ENCODE results near the gene TWIST1. TPM values are rescaled to one million over a fixed set of nuclear protein-coding genes. Genes with fewer than 3 reads are reported as not detected.

The TWIST1 gene
- polyA plus RNA-seq, 1 donor from 2014 or later: not detected

DNA sequence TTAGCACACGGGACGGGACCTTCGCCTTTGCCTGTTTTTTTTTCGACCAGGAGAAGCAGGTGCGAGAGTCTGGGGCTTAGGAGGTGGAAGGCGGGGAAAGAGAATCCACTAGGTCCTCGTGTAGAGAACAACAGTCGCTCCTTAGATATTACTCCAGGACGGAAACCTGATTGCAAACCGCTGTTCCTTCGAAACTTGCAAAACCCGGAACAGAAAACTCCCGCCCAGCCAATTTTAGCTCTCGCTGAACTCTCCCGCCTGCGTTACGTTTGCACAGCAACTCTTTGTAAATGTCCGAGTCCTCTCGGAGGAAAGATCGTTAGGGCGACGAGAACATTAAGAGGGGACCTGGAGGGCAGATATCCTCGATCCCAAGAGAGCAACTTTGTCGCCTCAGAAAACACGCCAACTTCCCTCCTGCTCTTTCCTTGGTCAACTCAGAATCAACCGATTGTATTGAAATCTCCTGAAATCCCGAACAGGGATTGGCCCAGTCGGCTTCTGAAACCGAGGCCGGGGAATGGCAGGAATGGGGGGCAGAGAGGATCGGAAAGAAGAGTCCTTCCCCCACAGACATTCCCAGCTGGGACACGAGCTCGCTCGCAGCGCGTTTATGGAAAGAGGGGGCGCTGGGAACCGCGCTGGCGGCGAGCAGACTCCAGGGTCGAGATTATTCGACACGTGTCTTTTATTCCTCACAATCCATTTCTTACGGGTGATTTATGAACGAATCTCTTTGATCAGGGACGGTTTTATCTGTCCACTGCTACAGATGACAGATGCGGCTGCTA is 9.9 kb downstream of the TWIST1 start:
- no peaks in the 10 kb centered on the region for H3K9me2 ChIP-seq (ENCODE audit: insufficient read depth, low read length)
- H3K4me2 ChIP-seq (ENCODE audit: low read length): no peak overlapping the region
- no peaks in the 10 kb centered on the region for H3K36me3 ChIP-seq (ENCODE audit: insufficient read depth, low read length)
- peaks cover 98% of the 10 kb centered on the region for H3K27me3 ChIP-seq (ENCODE audit: insufficient read depth, low read depth, low read length)
- H2AFZ ChIP-seq (ENCODE audit: low read depth, low read length): no peak overlapping the region
- no peaks in the 10 kb centered on the region for H3K79me2 ChIP-seq (replicated peaks; ENCODE audit: insufficient read depth, low read length)
- no peaks in the 10 kb centered on the region for H4K20me1 ChIP-seq (ENCODE audit: insufficient read depth)
- H3K27ac ChIP-seq (ENCODE audit: low read length): no peak overlapping the region
- H3F3A ChIP-seq (ENCODE audit: insufficient read depth, low read length, poor library complexity, severe bottlenecking): no peaks in the 10 kb centered on the region
- no peak for TF ChIP-seq MXI1 (conservative IDR thresholded peaks at IDR 0.05; ENCODE audit: poor library complexity, severe bottlenecking)
- no peak for TF ChIP-seq TAF1 (IDR thresholded peaks at IDR 0.05; ENCODE audit: low read depth)
- no peak for TF ChIP-seq RAD21 (conservative IDR thresholded peaks at IDR 0.05)
- TF ChIP-seq SMC3 (conservative IDR thresholded peaks at IDR 0.05; ENCODE audit: poor library complexity): no peak
- peak; percentile 56 for TF ChIP-seq POLR2AphosphoS5 (IDR thresholded peaks at IDR 0.05)
- H3K9ac ChIP-seq (ENCODE audit: low read length): no peak overlapping the region
- peak overlapping the region; percentile 20 for H3K4me3 ChIP-seq (ENCODE audit: low read length)
- no peaks in the 10 kb centered on the region for H3K9me3 ChIP-seq (ENCODE audit: low read length)

DNA sequence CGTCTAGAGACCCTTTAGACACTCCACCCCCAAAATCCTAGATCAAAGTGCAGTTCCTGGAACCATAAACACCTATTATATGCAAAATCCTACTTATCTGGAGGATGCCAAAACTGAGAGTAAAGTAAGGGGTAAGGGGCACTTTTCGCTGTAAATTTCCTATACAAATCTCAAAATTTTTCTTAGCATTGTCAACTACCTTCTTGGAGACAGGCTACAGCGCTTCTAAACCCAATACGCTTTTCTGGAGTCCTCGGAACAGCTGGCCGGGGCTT is 10.4 kb downstream of the TWIST1 start:
- TF ChIP-seq RAD21 (conservative IDR thresholded peaks at IDR 0.05) (no peak), POLR2AphosphoS5 (IDR thresholded peaks at IDR 0.05) (no peak), MXI1 (conservative IDR thresholded peaks at IDR 0.05; ENCODE audit: poor library complexity, severe bottlenecking) (no peak)
- H3K4me3 ChIP-seq (ENCODE audit: low read length): no peak overlapping the region
- no peak overlapping the region for H3K4me2 ChIP-seq (ENCODE audit: low read length)
- no peaks in the 10 kb centered on the region for H4K20me1 ChIP-seq (ENCODE audit: insufficient read depth)
- no peaks in the 10 kb centered on the region for H3K9me3 ChIP-seq (ENCODE audit: low read length)
- H3K36me3 ChIP-seq (ENCODE audit: insufficient read depth, low read length): no peaks in the 10 kb centered on the region
- no peak overlapping the region for H3K27ac ChIP-seq (ENCODE audit: low read length)
- H3K9me2 ChIP-seq (ENCODE audit: insufficient read depth, low read length): no peaks in the 10 kb centered on the region
- no peak overlapping the region for H2AFZ ChIP-seq (ENCODE audit: low read depth, low read length)
- H3K79me2 ChIP-seq (replicated peaks; ENCODE audit: insufficient read depth, low read length): no peaks in the 10 kb centered on the region
- H3F3A ChIP-seq (ENCODE audit: insufficient read depth, low read length, poor library complexity, severe bottlenecking): no peaks in the 10 kb centered on the region
- H3K9ac ChIP-seq (ENCODE audit: low read length): no peak overlapping the region
- peaks cover 95% of the 10 kb centered on the region for H3K27me3 ChIP-seq (ENCODE audit: insufficient read depth, low read depth, low read length)

DNA sequence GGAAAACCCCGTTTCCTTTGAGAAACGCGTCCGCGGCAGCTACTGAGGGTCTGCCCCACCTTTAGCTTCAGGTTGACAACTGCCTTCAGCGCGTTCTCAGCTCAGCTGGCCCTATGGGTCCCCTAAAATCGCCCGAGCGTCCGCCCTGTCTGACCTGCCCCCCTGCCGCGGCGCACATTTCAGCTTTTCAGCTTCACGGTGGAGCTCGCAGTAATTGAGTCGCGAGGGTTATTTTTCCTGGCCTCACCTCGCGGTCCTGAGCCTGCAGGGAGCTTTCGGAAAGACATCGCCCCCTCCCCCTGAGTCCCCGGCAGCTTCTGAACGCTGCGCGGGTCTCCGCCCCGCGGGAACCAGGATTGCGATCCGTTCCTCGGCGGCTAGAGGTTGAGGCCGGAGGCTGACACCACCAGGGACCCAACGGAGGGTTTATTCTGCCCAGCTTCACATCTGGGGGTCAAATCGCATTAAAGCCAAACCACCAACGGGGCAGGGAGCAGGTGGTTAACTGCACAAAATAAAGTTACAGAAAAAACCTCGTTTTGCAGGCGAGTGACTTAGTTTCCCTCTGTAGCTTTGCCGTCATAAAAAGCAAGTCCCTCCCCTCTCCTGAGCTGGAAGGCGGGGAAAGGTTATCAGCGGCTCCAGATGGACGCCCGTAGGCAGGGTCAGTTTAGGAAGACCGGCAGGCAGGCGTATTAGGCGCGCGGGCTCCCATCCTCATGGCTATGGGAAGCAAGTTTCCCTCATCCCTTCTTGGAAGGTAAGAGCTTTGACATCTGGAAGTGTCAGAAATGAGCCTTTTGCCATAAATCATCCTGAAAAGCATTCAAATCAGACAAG is 11.0 kb downstream of the TWIST1 start:
- Histone ChIP-seq H3K9me3 (ENCODE audit: low read length) (no peaks in the 10 kb centered on the region), H3K79me2 (replicated peaks; ENCODE audit: insufficient read depth, low read length) (no peaks in the 10 kb centered on the region), H3K4me3 (ENCODE audit: low read length) (peak overlapping the region; percentile 31), H3K9me2 (ENCODE audit: insufficient read depth, low read length) (no peaks in the 10 kb centered on the region), H3K36me3 (ENCODE audit: insufficient read depth, low read length) (no peaks in the 10 kb centered on the region), H4K20me1 (ENCODE audit: insufficient read depth) (no peaks in the 10 kb centered on the region), H2AFZ (ENCODE audit: low read depth, low read length) (no peak overlapping the region), H3F3A (ENCODE audit: insufficient read depth, low read length, poor library complexity, severe bottlenecking) (no peaks in the 10 kb centered on the region), H3K27ac (ENCODE audit: low read length) (no peak overlapping the region), H3K9ac (ENCODE audit: low read length) (no peak overlapping the region), H3K4me2 (ENCODE audit: low read length) (no peak overlapping the region), H3K27me3 (ENCODE audit: insufficient read depth, low read depth, low read length) (peaks cover 90% of the 10 kb centered on the region)
- TF ChIP-seq EP300 (conservative IDR thresholded peaks at IDR 0.05; ENCODE audit: poor library complexity, severe bottlenecking) (no peak), EZH2 (IDR thresholded peaks at IDR 0.05; ENCODE audit: borderline replicate concordance, insufficient read depth, low read length, poor library complexity, severe bottlenecking) (peak; percentile 72)

DNA sequence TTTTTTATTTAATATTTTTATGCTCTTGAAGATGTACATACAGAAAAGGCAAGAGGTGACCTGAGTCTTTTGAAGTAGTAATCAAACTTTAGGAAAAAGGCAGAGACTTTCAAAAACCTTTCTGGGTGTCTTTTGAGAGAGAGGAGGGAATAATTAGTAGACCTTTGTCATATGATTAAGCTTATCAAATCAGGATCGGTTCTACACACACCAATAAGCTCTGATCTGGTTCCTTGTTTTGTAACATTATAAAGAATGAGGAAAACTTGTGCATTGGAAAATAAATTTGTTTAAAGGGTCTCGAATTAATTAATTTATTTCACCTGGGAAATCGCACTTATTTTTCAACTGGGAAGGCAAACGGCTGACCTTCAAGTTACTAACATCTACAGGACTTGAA is 11.9 kb downstream of the TWIST1 start:
- H3K36me3 ChIP-seq (ENCODE audit: insufficient read depth, low read length): no peaks in the 10 kb centered on the region
- peaks cover 80% of the 10 kb centered on the region for H3K27me3 ChIP-seq (ENCODE audit: insufficient read depth, low read depth, low read length)
- H3K9me3 ChIP-seq (ENCODE audit: low read length): no peaks in the 10 kb centered on the region
- H3K4me2 ChIP-seq (ENCODE audit: low read length): no peak overlapping the region
- H4K20me1 ChIP-seq (ENCODE audit: insufficient read depth): no peaks in the 10 kb centered on the region
- H3K4me3 ChIP-seq (ENCODE audit: low read length): no peak overlapping the region
- H2AFZ ChIP-seq (ENCODE audit: low read depth, low read length): no peak overlapping the region
- no peak overlapping the region for H3K9ac ChIP-seq (ENCODE audit: low read length)
- TF ChIP-seq SMC3 (conservative IDR thresholded peaks at IDR 0.05; ENCODE audit: poor library complexity) (no peak), EZH2 (IDR thresholded peaks at IDR 0.05; ENCODE audit: borderline replicate concordance, insufficient read depth, low read length, poor library complexity, severe bottlenecking) (no peak), MXI1 (conservative IDR thresholded peaks at IDR 0.05; ENCODE audit: poor library complexity, severe bottlenecking) (no peak), POLR2AphosphoS5 (IDR thresholded peaks at IDR 0.05) (no peak), RAD21 (conservative IDR thresholded peaks at IDR 0.05) (no peak), TAF1 (IDR thresholded peaks at IDR 0.05; ENCODE audit: low read depth) (no peak), EP300 (conservative IDR thresholded peaks at IDR 0.05; ENCODE audit: poor library complexity, severe bottlenecking) (no peak)
- TF ChIP-seq, protein P1, sequence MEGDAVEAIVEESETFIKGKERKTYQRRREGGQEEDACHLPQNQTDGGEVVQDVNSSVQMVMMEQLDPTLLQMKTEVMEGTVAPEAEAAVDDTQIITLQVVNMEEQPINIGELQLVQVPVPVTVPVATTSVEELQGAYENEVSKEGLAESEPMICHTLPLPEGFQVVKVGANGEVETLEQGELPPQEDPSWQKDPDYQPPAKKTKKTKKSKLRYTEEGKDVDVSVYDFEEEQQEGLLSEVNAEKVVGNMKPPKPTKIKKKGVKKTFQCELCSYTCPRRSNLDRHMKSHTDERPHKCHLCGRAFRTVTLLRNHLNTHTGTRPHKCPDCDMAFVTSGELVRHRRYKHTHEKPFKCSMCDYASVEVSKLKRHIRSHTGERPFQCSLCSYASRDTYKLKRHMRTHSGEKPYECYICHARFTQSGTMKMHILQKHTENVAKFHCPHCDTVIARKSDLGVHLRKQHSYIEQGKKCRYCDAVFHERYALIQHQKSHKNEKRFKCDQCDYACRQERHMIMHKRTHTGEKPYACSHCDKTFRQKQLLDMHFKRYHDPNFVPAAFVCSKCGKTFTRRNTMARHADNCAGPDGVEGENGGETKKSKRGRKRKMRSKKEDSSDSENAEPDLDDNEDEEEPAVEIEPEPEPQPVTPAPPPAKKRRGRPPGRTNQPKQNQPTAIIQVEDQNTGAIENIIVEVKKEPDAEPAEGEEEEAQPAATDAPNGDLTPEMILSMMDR (IDR thresholded peaks at IDR 0.05; ENCODE audit: poor library complexity, severe bottlenecking): no peak
- TF ChIP-seq, protein P2, sequence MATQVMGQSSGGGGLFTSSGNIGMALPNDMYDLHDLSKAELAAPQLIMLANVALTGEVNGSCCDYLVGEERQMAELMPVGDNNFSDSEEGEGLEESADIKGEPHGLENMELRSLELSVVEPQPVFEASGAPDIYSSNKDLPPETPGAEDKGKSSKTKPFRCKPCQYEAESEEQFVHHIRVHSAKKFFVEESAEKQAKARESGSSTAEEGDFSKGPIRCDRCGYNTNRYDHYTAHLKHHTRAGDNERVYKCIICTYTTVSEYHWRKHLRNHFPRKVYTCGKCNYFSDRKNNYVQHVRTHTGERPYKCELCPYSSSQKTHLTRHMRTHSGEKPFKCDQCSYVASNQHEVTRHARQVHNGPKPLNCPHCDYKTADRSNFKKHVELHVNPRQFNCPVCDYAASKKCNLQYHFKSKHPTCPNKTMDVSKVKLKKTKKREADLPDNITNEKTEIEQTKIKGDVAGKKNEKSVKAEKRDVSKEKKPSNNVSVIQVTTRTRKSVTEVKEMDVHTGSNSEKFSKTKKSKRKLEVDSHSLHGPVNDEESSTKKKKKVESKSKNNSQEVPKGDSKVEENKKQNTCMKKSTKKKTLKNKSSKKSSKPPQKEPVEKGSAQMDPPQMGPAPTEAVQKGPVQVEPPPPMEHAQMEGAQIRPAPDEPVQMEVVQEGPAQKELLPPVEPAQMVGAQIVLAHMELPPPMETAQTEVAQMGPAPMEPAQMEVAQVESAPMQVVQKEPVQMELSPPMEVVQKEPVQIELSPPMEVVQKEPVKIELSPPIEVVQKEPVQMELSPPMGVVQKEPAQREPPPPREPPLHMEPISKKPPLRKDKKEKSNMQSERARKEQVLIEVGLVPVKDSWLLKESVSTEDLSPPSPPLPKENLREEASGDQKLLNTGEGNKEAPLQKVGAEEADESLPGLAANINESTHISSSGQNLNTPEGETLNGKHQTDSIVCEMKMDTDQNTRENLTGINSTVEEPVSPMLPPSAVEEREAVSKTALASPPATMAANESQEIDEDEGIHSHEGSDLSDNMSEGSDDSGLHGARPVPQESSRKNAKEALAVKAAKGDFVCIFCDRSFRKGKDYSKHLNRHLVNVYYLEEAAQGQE (IDR thresholded peaks at IDR 0.05; ENCODE audit: borderline replicate concordance): no peak
- no peaks in the 10 kb centered on the region for H3K9me2 ChIP-seq (ENCODE audit: insufficient read depth, low read length)
- no peaks in the 10 kb centered on the region for H3F3A ChIP-seq (ENCODE audit: insufficient read depth, low read length, poor library complexity, severe bottlenecking)
- H3K27ac ChIP-seq (ENCODE audit: low read length): no peak overlapping the region
- no peaks in the 10 kb centered on the region for H3K79me2 ChIP-seq (replicated peaks; ENCODE audit: insufficient read depth, low read length)

Data from neural cell (in vitro differentiated cells).